H1 (cell line): ENCODE data around the gene JUP. TPM values are rescaled to one million over a fixed set of nuclear protein-coding genes. Genes with fewer than 3 reads are reported as not detected.

Source experiments
- CTCF ChIA-PET: fragments of 300-600 bp; sonication (Branson Sonifier 250); formaldehyde crosslinking; loops from one replicate; lab custom pipeline; 2021; ENCODE audit not compliant: partially characterized antibody; lab: Charles Lee
- POLR2A ChIA-PET: fragments of 300-600 bp; sonication (Branson Sonifier 250); formaldehyde crosslinking; loops from one replicate; lab custom pipeline; 2021; ENCODE audit warnings: inconsistent platforms; ENCODE audit not compliant: partially characterized antibody; lab: Charles Lee
- DNase-seq, 2 experiments: peaks; one replicate each; pipeline versions ENCODE4 v3.0.0 to v3.0.0-alpha.2; 2010 to 2022; ENCODE audit warnings: low spot score in 2 of 2, low read depth in 1 of 2, mixed read lengths in 1 of 2
- FAIRE-seq: peaks from 2 replicates; lab custom pipeline; 2011; peaks lifted over from hg19 to GRCh38; lab: Jason Lieb, UNC
- H2AFZ ChIP-seq: 2 replicates; pipeline ENCODE4 v1.8.1; 2012; ENCODE audit warnings: low read length, inconsistent platforms
- H2AK5ac ChIP-seq: 2 replicates; pipeline ENCODE4 v1.6.1; 2013; ENCODE audit warnings: low read depth, low read length
- H2BK120ac ChIP-seq: replicated peaks from 2 replicates; pipeline ENCODE3; 2013; ENCODE audit warnings: low read depth, low read length, inconsistent platforms
- H2BK12ac ChIP-seq: 2 replicates; pipeline ENCODE4 v1.6.1; 2013; ENCODE audit warnings: low read depth, low read length
- H2BK15ac ChIP-seq: 2 replicates; pipeline ENCODE4 v1.6.1; 2013; ENCODE audit warnings: low read length
- H2BK20ac ChIP-seq: 2 replicates; pipeline ENCODE4 v1.6.1; 2013; ENCODE audit warnings: low read length
- H2BK5ac ChIP-seq: 2 replicates; pipeline ENCODE4 v1.6.1; 2013; ENCODE audit warnings: low read depth, low read length
- H3K14ac ChIP-seq: 2 replicates; pipeline ENCODE4 v1.6.1; 2013; ENCODE audit warnings: inconsistent platforms; ENCODE audit not compliant: insufficient read length
- H3K18ac ChIP-seq: 2 replicates; pipeline ENCODE4 v1.6.1; 2013; ENCODE audit warnings: low read length; ENCODE audit errors: extremely low read depth
- H3K23ac ChIP-seq: 2 replicates; pipeline ENCODE4 v1.6.1; 2013; ENCODE audit warnings: inconsistent platforms; ENCODE audit not compliant: insufficient read length
- H3K23me2 ChIP-seq: 2 replicates; pipeline ENCODE4 v1.6.1; 2013; ENCODE audit warnings: low read depth, low read length
- H3K27ac ChIP-seq: 2 replicates; pipeline ENCODE4 v1.6.1; 2011; ENCODE audit warnings: low read depth, low read length, inconsistent platforms
- H3K27me3 ChIP-seq, 4 experiments: replicated peaks in 1 of 4; 1 replicate in 1 of 4; 2 replicates in 3 of 4; pipeline versions ENCODE4 v1.6.1 to v1.8.1; 2011 to 2013; ENCODE audit warnings: low read length in 3 of 4, mild to moderate bottlenecking in 3 of 4, inconsistent platforms in 2 of 4, mixed read lengths in 2 of 4, moderate library complexity in 1 of 4; ENCODE audit not compliant: control insufficient read depth in 3 of 4, insufficient read depth in 3 of 4; ENCODE audit errors: extremely low read depth in 1 of 4
- H3K36me3 ChIP-seq, 4 experiments: 2 replicates each; pipeline versions ENCODE4 v1.6.1 to v1.8.1; 2011 to 2013; ENCODE audit warnings: mild to moderate bottlenecking in 4 of 4, low read length in 3 of 4, moderate library complexity in 2 of 4, control low read depth in 1 of 4, inconsistent platforms in 1 of 4; ENCODE audit not compliant: insufficient read depth in 4 of 4, control insufficient read depth in 2 of 4
- H3K4ac ChIP-seq: replicated peaks from 2 replicates; pipeline ENCODE3; 2013; ENCODE audit warnings: low read length, low read depth, mixed read lengths, inconsistent platforms; ENCODE audit not compliant: insufficient read length
- H3K4me1 ChIP-seq, 4 experiments: replicated peaks in 1 of 4; 1 replicate in 1 of 4; 2 replicates in 3 of 4; pipeline versions ENCODE4 v1.6.1 to v1.8.1; 2011 to 2013; ENCODE audit warnings: low read length in 3 of 4, inconsistent platforms in 2 of 4, mixed read lengths in 1 of 4; ENCODE audit not compliant: insufficient read depth in 4 of 4, control insufficient read depth in 3 of 4
- H3K4me2 ChIP-seq, 2 experiments: 2 replicates each; pipeline versions ENCODE4 v1.6.1 to v1.8.1; 2011 to 2013; ENCODE audit warnings: low read depth in 2 of 2, low read length in 2 of 2, control low read depth in 1 of 2, inconsistent platforms in 1 of 2, mild to moderate bottlenecking in 1 of 2; ENCODE audit not compliant: insufficient read depth in 1 of 2
- H3K4me3 ChIP-seq, 4 experiments: fragments of 200-600, 300-600 bp in 1 of 4; sonication (generic), shearing (Covaris generic), sonication (Bioruptor Twin) in 1 of 4; 2 replicates each; pipeline versions ENCODE4 v1.5.1 to v1.8.1; 2011 to 2016; ENCODE audit warnings: low read length in 4 of 4, low read depth in 3 of 4, control low read depth in 2 of 4, inconsistent platforms in 2 of 4, mild to moderate bottlenecking in 2 of 4, mixed read lengths in 1 of 4, moderate library complexity in 1 of 4; ENCODE audit not compliant: insufficient read depth in 2 of 4; ENCODE audit errors: extremely low read depth in 1 of 4
- H3K56ac ChIP-seq: replicated peaks from 2 replicates; pipeline ENCODE3; 2013; ENCODE audit warnings: low read depth, mild to moderate bottlenecking, mixed read lengths, low read length, inconsistent platforms; ENCODE audit not compliant: insufficient read length
- H3K79me1 ChIP-seq: 2 replicates; pipeline ENCODE4 v1.6.1; 2013; ENCODE audit warnings: low read depth, low read length, control low read depth
- H3K79me2 ChIP-seq, 2 experiments: 2 replicates each; pipeline versions ENCODE4 v1.6.1 to v1.8.1; 2012 to 2013; ENCODE audit warnings: low read length in 2 of 2, mild to moderate bottlenecking in 2 of 2, inconsistent platforms in 1 of 2; ENCODE audit not compliant: insufficient read depth in 2 of 2, control insufficient read depth in 1 of 2
- H3K9ac ChIP-seq, 4 experiments: replicated peaks in 1 of 4; 1 replicate in 1 of 4; 2 replicates in 3 of 4; pipeline versions ENCODE4 v1.6.1 to v1.8.1; 2011 to 2013; ENCODE audit warnings: low read depth in 3 of 4, low read length in 3 of 4, control low read depth in 2 of 4, mild to moderate bottlenecking in 2 of 4, moderate library complexity in 2 of 4, inconsistent platforms in 1 of 4; ENCODE audit errors: extremely low read depth in 1 of 4
- H3K9me3 ChIP-seq, 2 experiments: 2 replicates each; pipeline versions ENCODE4 v1.6.1 to v1.8.1; 2012 to 2013; ENCODE audit warnings: mild to moderate bottlenecking in 2 of 2, moderate library complexity in 2 of 2, control low read depth in 1 of 2, inconsistent platforms in 1 of 2, low read depth in 1 of 2, low read length in 1 of 2, mixed read lengths in 1 of 2; ENCODE audit not compliant: insufficient read depth in 2 of 2
- H4K20me1 ChIP-seq, 2 experiments: replicated peaks in 1 of 2; 2 replicates each; pipeline versions ENCODE3 to v1.8.1; 2011 to 2013; ENCODE audit warnings: inconsistent platforms in 2 of 2, low read length in 2 of 2, mild to moderate bottlenecking in 1 of 2; ENCODE audit not compliant: insufficient read depth in 2 of 2, control insufficient read depth in 1 of 2
- H4K5ac ChIP-seq: 2 replicates; pipeline ENCODE4 v1.6.1; 2013; ENCODE audit warnings: low read length, low read depth, mixed read lengths, inconsistent platforms; ENCODE audit not compliant: insufficient read length
- H4K8ac ChIP-seq: 2 replicates; pipeline ENCODE4 v1.8.0; 2013; ENCODE audit warnings: mild to moderate bottlenecking, moderate library complexity, low read length, inconsistent platforms; ENCODE audit not compliant: insufficient read depth; ENCODE audit errors: extremely low read depth
- H4K91ac ChIP-seq: replicated peaks from 2 replicates; pipeline ENCODE3; 2013; ENCODE audit warnings: low read length, mixed read lengths, inconsistent platforms; ENCODE audit not compliant: insufficient read length
- BCL11A ChIP-seq, 2 experiments: IDR thresholded peaks; one replicate each; pipeline ENCODE4 v1.6.1; 2011; ENCODE audit warnings: low read depth in 2 of 2, low read length in 2 of 2, mild to moderate bottlenecking in 2 of 2
- JUN ChIP-seq: IDR thresholded peaks from 2 replicates; pipeline ENCODE4 v1.6.1; 2011; ENCODE audit warnings: low read depth, mild to moderate bottlenecking, improper control_type of control experiment, low read length
- PHF8 ChIP-seq: fragments of 200-600 bp; sonication (generic); conservative IDR thresholded peaks from 2 replicates; pipeline ENCODE4 v1.7.1; 2012; ENCODE audit warnings: low read depth, mild to moderate bottlenecking, inconsistent platforms, low read length, moderate library complexity
- RAD21 ChIP-seq, 2 experiments: IDR thresholded peaks in 1 of 2; conservative IDR thresholded peaks in 1 of 2; 2 replicates each; pipeline ENCODE4 v1.6.1; 2011; ENCODE audit warnings: low read depth in 2 of 2, low read length in 2 of 2, improper control_type of control experiment in 1 of 2, inconsistent platforms in 1 of 2, mild to moderate bottlenecking in 1 of 2, moderate library complexity in 1 of 2
- SP4 ChIP-seq: IDR thresholded peaks from 2 replicates; pipeline ENCODE4 v1.6.1; 2012; ENCODE audit warnings: low read length, inconsistent platforms
- TBP ChIP-seq: IDR thresholded peaks from 2 replicates; pipeline ENCODE4 v1.6.1; 2011; ENCODE audit warnings: low read depth, low read length, improper control_type of control experiment
- TEAD4 ChIP-seq: IDR thresholded peaks from 2 replicates; pipeline ENCODE4 v1.6.1; 2012; ENCODE audit warnings: low read depth, low read length, inconsistent platforms, mixed read lengths
- YY1 ChIP-seq: IDR thresholded peaks from 2 replicates; pipeline ENCODE4 v1.6.1; 2011; ENCODE audit warnings: low read depth, mild to moderate bottlenecking, low read length
- ZNF274 ChIP-seq: IDR thresholded peaks from 2 replicates; pipeline ENCODE4 v1.7.0; 2012; ENCODE audit warnings: low read length, borderline replicate concordance; ENCODE audit errors: extremely low read depth
- WGBS, 2 experiments: shearing (Covaris generic) in 1 of 2; methylation state at CpG; one replicate each; pipeline versions ENCODE4 v1.1.6 to v1.1.7; 2013 to 2015; ENCODE audit warnings: low lambda C conversion rate in 2 of 2, mixed read lengths in 2 of 2, inconsistent platforms in 1 of 2, low coverage in 1 of 2, missing lambda C conversion rate in 1 of 2; ENCODE audit not compliant: insufficient replicate concordance in 2 of 2, insufficient coverage in 1 of 2, insufficient read length in 1 of 2; ENCODE audit errors: extremely low coverage in 1 of 2, missing lambda C conversion rate in 1 of 2; 5-methylcytosine and 5-hydroxymethylcytosine counted together
- polyA plus RNA-seq, 7 experiments: library from polyadenylated mRNA; depleted of rRNA in 3 of 7; stranded (reverse) in 5 of 7; unstranded in 2 of 7; fragments of >200 nt in 5 of 7; fragments of 200-250 nt in 2 of 7; gene quantifications; 1 replicate in 5 of 7; 2 replicates in 1 of 7; 4 replicates in 1 of 7; pipeline versions ENCODE4 v1.2.1 to v1.2.3, GENCODE V29; 2011 to 2013; ENCODE audit warnings: missing spikeins in 2 of 7, mixed read lengths in 2 of 7
- total RNA-seq: library from RNA; stranded (reverse); fragmentation: NEBNext Ultra II Directional; extraction: Animal tissue kit (Norgen Biotek cat#: 25700); gene quantifications from 2 replicates; pipeline ENCODE4 v1.2.1, GENCODE V29; 2021

Gene JUP
- total and polyA plus RNA-seq, 2 of the 8 experiments (the other 6 are each of a cell fraction or from before 2014, with no cell fraction given), result 62.8 to 102 TPM

- H2AFZ ChIP-seq, result no peak overlapping the region
- H3K9ac ChIP-seq, result no peak overlapping the region
- peak overlapping the region; percentile 10; the same call in 1 of the 2 replicates for H2BK5ac ChIP-seq
- 0 out of 2 replicates have a peak overlapping the region, but pooled peaks have one; percentile 68 for H3K18ac ChIP-seq
- H3K56ac ChIP-seq, result no peak overlapping the region
- ChIA-PET CTCF (interaction anchor here (0.6 to 10.9 kb wide), 36 partner anchors 9 to 215 kb away, joined by 3 to 149 read pairs (median 6); partner anchors contain the start of genes DNAJC7, FKBP10, JUP and P3H4), POLR2A (interaction anchor here (0.6 to 6.9 kb wide), 18 partner anchors 9 to 239 kb away, joined by 3 to 71 read pairs (median 5); partner anchors contain the start of genes EIF1, FKBP10, HAP1 and JUP)
- H3K14ac ChIP-seq, result no peak overlapping the region
- no peaks in the 10 kb centered on the region for H3K9me3 ChIP-seq
- H3K4ac ChIP-seq, result no peak overlapping the region
- no peak overlapping the region for H4K5ac ChIP-seq
- no peaks in the 10 kb centered on the region for H3K27me3 ChIP-seq
- no peak overlapping the region; the same call in 1 of the 2 replicates for H2BK12ac ChIP-seq
- peak overlapping the region; percentile 58 to 71 for H3K4me2 ChIP-seq
- no peaks in the 10 kb centered on the region for H3K79me1 ChIP-seq
- peak overlapping the region; percentile 45 for H4K91ac ChIP-seq
- 0 out of 2 replicates have a peak overlapping the region, but pooled peaks have one; percentile 1 for H3K27ac ChIP-seq
- peaks cover 2% of the 10 kb centered on the region; the same call in 1 of the 2 replicates for H3K23me2 ChIP-seq
- H3K4me1 ChIP-seq, result peaks cover 5 to 15% (median 10%) of the 10 kb centered on the region in 4 experiments
- DNase-seq (peak in 1 of 2 experiments; percentile 97), FAIRE-seq (peak; percentile 42)
- H3K23ac ChIP-seq, result no peak overlapping the region
- no peak overlapping the region for H2AK5ac ChIP-seq
- no peak overlapping the region; the same call in 1 of the 2 replicates for H4K8ac ChIP-seq
- H3K79me2 ChIP-seq, result no peaks in the 10 kb centered on the region
- H2BK20ac ChIP-seq, result no peak overlapping the region
- 26% methylated on average over 11 of the region's 14 CpGs; no CpG with 5 or more reads in 1 of the 2 experiments for WGBS, 2 experiments
- peaks cover 0 to 3% (median 0%) of the 10 kb centered on the region in 4 experiments; a peak in 1 of 8 replicates for H3K36me3 ChIP-seq
- peak overlapping the region in 2 of 4 experiments; percentile 21 to 34; a peak in 4 of 8 replicates for H3K4me3 ChIP-seq
- H4K20me1 ChIP-seq, result no peaks in the 10 kb centered on the region
- no peak overlapping the region for H2BK120ac ChIP-seq
- peak overlapping the region; percentile 84; the same call in 1 of the 2 replicates for H2BK15ac ChIP-seq
- TF ChIP-seq TBP (no peak), RAD21 (IDR thresholded peaks at IDR 0.05 in 1 of 2, conservative IDR thresholded peaks at IDR 0.05 in 1 of 2; ENCODE audit: low read depth in 2 of 2, low read length in 2 of 2) (peak; percentile 88 to 91), ZNF274 (no peak), PHF8 (no peak), TEAD4 (peak; percentile 3; the same call in 1 of the 2 replicates), YY1 (peak; percentile 74), SP4 (peak; percentile 53; the same call in 1 of the 2 replicates), BCL11A (IDR thresholded peaks at IDR 0.05; ENCODE audit: low read depth in 2 of 2, low read length in 2 of 2) (no peak), JUN (no peak)
Measured at GRCh38 chr17:41801374-41802271, 15.1 kb upstream of the JUP start.
